NCI-H1436 (cell line): ENCODE data around the gene MAP2K7.
"Not testable (repeated sequence)": the region's sequence is repeated elsewhere in the genome, so short reads cannot be mapped to it uniquely, and the experiment has no call there.

Source experiments
- DNase-seq: peaks from one replicate; lab custom pipeline; 2025; lab: John Stamatoyannopoulos, UW

MAP2K7 gene

GRCh38 chr19:7919610-7920518 lies 16.2 kb downstream of the MAP2K7 start, which contains the start of gene SNAPC2:
TSS of gene SNAPC2 (plus strand) at chr19:7920338. CDS start at chr19:7920367, 29 bp downstream.
- DNase-seq, result peak; percentile 94

GRCh38 chr19:7920519-7921301 lies 17.0 kb downstream of the MAP2K7 start:
- DNase-seq, result peak; percentile 100

- no peak for DNase-seq
Measured at GRCh38 chr19:7921302-7921966, 17.8 kb downstream of the MAP2K7 start.

GRCh38 chr19:7921967-7922835 lies 18.5 kb downstream of the MAP2K7 start:
- DNase-seq, result no peak

GRCh38 chr19:7922836-7923195 lies 19.1 kb downstream of the MAP2K7 start:
- DNase-seq, result no peak

GRCh38 chr19:7923295-7924191 lies 19.9 kb downstream of the MAP2K7 start:
- DNase-seq, result no peak

GRCh38 chr19:7924241-7924640 lies 20.6 kb downstream of the MAP2K7 start:
- no peak for DNase-seq

- DNase-seq, result no peak
Measured at GRCh38 chr19:7924651-7925170, 21.0 kb downstream of the MAP2K7 start.

GRCh38 chr19:7925171-7925851 lies 21.6 kb downstream of the MAP2K7 start:
- DNase-seq, result peak; percentile 70

GRCh38 chr19:7926021-7926726 lies 22.5 kb downstream of the MAP2K7 start, which contains the start of gene CTXN1:
TSS of gene CTXN1 (minus strand) at chr19:7926135. CDS start at chr19:7925538, 597 bp downstream.
- DNase-seq, result peak; percentile 45

- DNase-seq, result no peak
Measured at GRCh38 chr19:7926727-7927604, 23.3 kb downstream of the MAP2K7 start.

GRCh38 chr19:7927605-7928333 lies 24.1 kb downstream of the MAP2K7 start:
- DNase-seq, result no peak

GRCh38 chr19:7928334-7928706 lies 24.6 kb downstream of the MAP2K7 start:
- no peak for DNase-seq

GRCh38 chr19:7928741-7929701 lies 25.3 kb downstream of the MAP2K7 start:
- peak; percentile 42 for DNase-seq

- not testable (repeated sequence) for DNase-seq
Measured at GRCh38 chr19:7930030-7930429, 26.4 kb downstream of the MAP2K7 start.

GRCh38 chr19:7930765-7931164 lies 27.1 kb downstream of the MAP2K7 start:
- DNase-seq, result no peak
